Measurements from ENCODE around the gene PIAS3.
"Not testable (repeated sequence)": the region's sequence is repeated elsewhere in the genome, so short reads cannot be mapped to it uniquely, and the experiment has no call there.

Gene PIAS3

GRCh38 chr1:145826030-145826429, 32.9 kb downstream of the PIAS3 start:
- DNase-seq: no peak

GRCh38 chr1:145824499-145824842, 34.4 kb downstream of the PIAS3 start:
- DNase-seq: no peak

GRCh38 chr1:145823565-145824498, 35.0 kb downstream of the PIAS3 start, which contains the start of the genes POLR3C and RNF115:
Gene POLR3C (plus strand): TSS chr1:145824200. CDS start chr1:145825777, 1,577 bp downstream.
Gene RNF115 (minus strand): TSS chr1:145824095. CDS start chr1:145823873, 222 bp downstream.
- DNase-seq: peak; percentile 27 to 95 (median 86)

GRCh38 chr1:145822779-145823331, 36.0 kb downstream of the PIAS3 start:
- not testable (repeated sequence) for DNase-seq

- not testable (repeated sequence) for DNase-seq
These were observed 40.8 kb downstream of the PIAS3 start for GRCh38 chr1:145818095-145818494.

GRCh38 chr1:145812977-145813810, 45.7 kb downstream of the PIAS3 start:
- not testable (repeated sequence) for DNase-seq

- no peak for DNase-seq
These were observed 52.0 kb downstream of the PIAS3 start for GRCh38 chr1:145806844-145807243.

- no peak for DNase-seq
These were observed 52.5 kb downstream of the PIAS3 start for GRCh38 chr1:145806408-145806807.

- DNase-seq: no peak
These were observed 53.8 kb downstream of the PIAS3 start for GRCh38 chr1:145805057-145805456.

- DNase-seq: no peak
These were observed 54.4 kb downstream of the PIAS3 start for GRCh38 chr1:145804235-145805045.

GRCh38 chr1:145799806-145800205, 59.1 kb downstream of the PIAS3 start:
- DNase-seq: no peak
